Ishikawa (cell line): ENCODE measurements around the gene C16orf87.

ENCODE experiments used
- CEBPB ChIP-seq: IDR thresholded peaks from 2 replicates; pipeline ENCODE4 v1.6.1; 2012
- CREB1 ChIP-seq: IDR thresholded peaks from 2 replicates; pipeline ENCODE4 v1.6.1; 2012; ENCODE audit warnings: low read depth
- EGR1 ChIP-seq: IDR thresholded peaks from 2 replicates; pipeline ENCODE4 v1.6.1; 2012
- EP300 ChIP-seq: IDR thresholded peaks from 2 replicates; pipeline ENCODE4 v1.6.1; 2012; ENCODE audit warnings: borderline replicate concordance
- FOXM1 ChIP-seq: IDR thresholded peaks from 2 replicates; pipeline ENCODE4 v1.6.1; 2012; ENCODE audit warnings: low read depth, borderline replicate concordance
- MAX ChIP-seq: IDR thresholded peaks from 2 replicates; pipeline ENCODE4 v1.6.1; 2012
- NFIC ChIP-seq: IDR thresholded peaks from 2 replicates; pipeline ENCODE4 v1.6.1; 2012
- RAD21 ChIP-seq: IDR thresholded peaks from 2 replicates; pipeline ENCODE4 v1.6.1; 2012; ENCODE audit warnings: low read depth
- REST ChIP-seq: IDR thresholded peaks from 2 replicates; pipeline ENCODE4 v1.6.1; 2012; ENCODE audit warnings: low read depth, mild to moderate bottlenecking
- TAF1 ChIP-seq: IDR thresholded peaks from 2 replicates; pipeline ENCODE4 v1.6.1; 2012; ENCODE audit warnings: low read depth, mild to moderate bottlenecking
- TCF12 ChIP-seq: IDR thresholded peaks from 2 replicates; pipeline ENCODE4 v1.6.1; 2012; ENCODE audit warnings: low read depth
- TEAD4 ChIP-seq: IDR thresholded peaks from 2 replicates; pipeline ENCODE4 v1.6.1; 2012
- USF1 ChIP-seq: IDR thresholded peaks from 2 replicates; pipeline ENCODE4 v1.6.1; 2012
- YY1 ChIP-seq: IDR thresholded peaks from 2 replicates; pipeline ENCODE4 v1.6.1; 2012; ENCODE audit warnings: low read depth
- ZBTB7A ChIP-seq: IDR thresholded peaks from 2 replicates; pipeline ENCODE4 v1.6.1; 2012; ENCODE audit warnings: low read depth

Gene C16orf87

GRCh38 chr16:46848768-46849764 is 18.1 kb upstream of the C16orf87 start:
- no peak for TF ChIP-seq TCF12
- TF ChIP-seq CEBPB, result no peak
- no peak for TF ChIP-seq CREB1

GRCh38 chr16:46845952-46846351 is 15.0 kb upstream of the C16orf87 start:
- no peak for TF ChIP-seq TAF1
- TF ChIP-seq MAX, result no peak
- TF ChIP-seq NFIC, result no peak
- no peak for TF ChIP-seq TEAD4
- TF ChIP-seq YY1, result no peak
- TF ChIP-seq EGR1, result no peak
- no peak for TF ChIP-seq RAD21
- TF ChIP-seq FOXM1, result no peak
- TF ChIP-seq REST, result no peak

- TF ChIP-seq NFIC (no peak), ZBTB7A (no peak), TCF12 (no peak)
Observed at GRCh38 chr16:46844771-46845170, 13.8 kb upstream of the C16orf87 start.

- TF ChIP-seq TCF12 (no peak), CREB1 (no peak), RAD21 (no peak), MAX (no peak), USF1 (no peak), FOXM1 (no peak), TEAD4 (no peak), REST (no peak), EGR1 (no peak), EP300 (no peak), TAF1 (no peak), ZBTB7A (no peak), NFIC (no peak)
Observed at GRCh38 chr16:46843898-46844642, 13.1 kb upstream of the C16orf87 start.

- no peak for TF ChIP-seq NFIC
- TF ChIP-seq MAX, result no peak
- no peak for TF ChIP-seq TEAD4
- TF ChIP-seq USF1, result no peak
- no peak for TF ChIP-seq TCF12
- no peak for TF ChIP-seq EGR1
- no peak for TF ChIP-seq REST
- no peak for TF ChIP-seq FOXM1
- no peak for TF ChIP-seq CREB1
- TF ChIP-seq YY1, result no peak
- no peak for TF ChIP-seq CEBPB
- TF ChIP-seq RAD21, result no peak
Observed at GRCh38 chr16:46842192-46842895, 11.4 kb upstream of the C16orf87 start.
